Choroid plexus epithelial cell (primary cell): ENCODE results near the gene RTL10.
"Not testable (repeated sequence)": the region's sequence is repeated elsewhere in the genome, so short reads cannot be mapped to it uniquely, and the experiment has no call there.

Experiments
- DNase-seq: peaks from one replicate; pipeline ENCODE4 v3.0.0-alpha.2; 2010; ENCODE audit warnings: low read depth
- H3K4me3 ChIP-seq: 2 replicates; pipeline ENCODE4 v1.5.1; 2011; ENCODE audit warnings: low read depth, mild to moderate bottlenecking, control low read depth, low read length, moderate library complexity
- TF ChIP-seq, protein P1 (sequence below): conservative IDR thresholded peaks from 2 replicates; pipeline ENCODE4 v1.5.1; 2011; ENCODE audit warnings: low read depth, mild to moderate bottlenecking, control low read depth, inconsistent platforms, low read length, moderate library complexity

Gene RTL10

DNA sequence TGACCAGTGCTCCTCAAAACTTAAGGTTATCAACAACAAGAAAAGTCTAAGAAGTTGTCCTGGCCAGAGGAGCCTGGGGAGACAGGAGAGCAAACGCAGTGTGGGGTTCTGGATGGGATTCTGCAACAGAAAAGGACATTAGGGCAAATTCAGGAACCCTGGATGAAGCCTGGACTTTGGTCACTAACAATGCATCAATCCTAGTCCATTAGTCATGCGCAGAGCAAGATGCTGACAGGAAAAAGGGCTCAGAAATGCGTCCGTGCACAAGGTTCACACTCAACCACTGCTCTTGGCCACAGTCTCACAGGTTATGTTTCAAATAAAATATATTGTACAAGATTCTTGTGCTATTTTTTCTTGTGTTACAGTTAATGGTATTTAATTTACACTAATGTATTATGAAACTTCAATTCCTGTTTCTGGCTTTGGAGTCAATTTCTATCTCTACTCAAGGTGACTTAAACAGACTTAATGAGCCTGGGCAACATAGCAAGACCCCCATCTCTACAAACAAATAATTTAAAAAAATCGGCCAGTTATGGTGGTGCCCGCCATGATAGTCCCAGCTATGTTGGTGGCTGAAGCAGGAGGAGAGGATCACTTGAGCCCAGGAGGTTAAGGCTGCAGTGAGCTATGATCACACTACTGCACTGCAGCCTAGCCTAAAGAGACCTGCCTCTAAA, 13.6 kb downstream of the RTL10 start:
- no peak for DNase-seq
- TF ChIP-seq, protein P1, sequence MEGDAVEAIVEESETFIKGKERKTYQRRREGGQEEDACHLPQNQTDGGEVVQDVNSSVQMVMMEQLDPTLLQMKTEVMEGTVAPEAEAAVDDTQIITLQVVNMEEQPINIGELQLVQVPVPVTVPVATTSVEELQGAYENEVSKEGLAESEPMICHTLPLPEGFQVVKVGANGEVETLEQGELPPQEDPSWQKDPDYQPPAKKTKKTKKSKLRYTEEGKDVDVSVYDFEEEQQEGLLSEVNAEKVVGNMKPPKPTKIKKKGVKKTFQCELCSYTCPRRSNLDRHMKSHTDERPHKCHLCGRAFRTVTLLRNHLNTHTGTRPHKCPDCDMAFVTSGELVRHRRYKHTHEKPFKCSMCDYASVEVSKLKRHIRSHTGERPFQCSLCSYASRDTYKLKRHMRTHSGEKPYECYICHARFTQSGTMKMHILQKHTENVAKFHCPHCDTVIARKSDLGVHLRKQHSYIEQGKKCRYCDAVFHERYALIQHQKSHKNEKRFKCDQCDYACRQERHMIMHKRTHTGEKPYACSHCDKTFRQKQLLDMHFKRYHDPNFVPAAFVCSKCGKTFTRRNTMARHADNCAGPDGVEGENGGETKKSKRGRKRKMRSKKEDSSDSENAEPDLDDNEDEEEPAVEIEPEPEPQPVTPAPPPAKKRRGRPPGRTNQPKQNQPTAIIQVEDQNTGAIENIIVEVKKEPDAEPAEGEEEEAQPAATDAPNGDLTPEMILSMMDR = no peak
- no peak overlapping the region for H3K4me3 ChIP-seq

DNA sequence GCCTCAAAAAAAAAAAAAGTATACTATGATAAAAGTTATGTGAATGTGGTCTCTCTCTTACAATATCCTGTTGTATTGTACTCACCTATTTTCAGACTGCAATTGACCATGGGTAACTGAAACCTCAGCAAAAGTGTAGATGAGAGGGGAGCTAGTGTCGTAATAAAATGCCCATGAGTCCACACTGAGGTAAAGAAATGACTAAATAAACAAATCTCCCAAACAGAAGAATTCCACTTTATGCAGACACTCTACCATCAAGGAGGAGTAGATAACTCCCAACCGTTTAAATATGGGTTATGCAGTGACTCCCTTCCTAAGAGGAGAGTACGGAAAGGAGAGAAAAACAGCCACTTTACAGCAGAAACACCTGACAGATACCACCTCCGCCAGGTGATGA, 14.6 kb downstream of the RTL10 start:
- TF ChIP-seq, protein P1 = no peak
- no peak for DNase-seq
- H3K4me3 ChIP-seq = no peak overlapping the region

DNA sequence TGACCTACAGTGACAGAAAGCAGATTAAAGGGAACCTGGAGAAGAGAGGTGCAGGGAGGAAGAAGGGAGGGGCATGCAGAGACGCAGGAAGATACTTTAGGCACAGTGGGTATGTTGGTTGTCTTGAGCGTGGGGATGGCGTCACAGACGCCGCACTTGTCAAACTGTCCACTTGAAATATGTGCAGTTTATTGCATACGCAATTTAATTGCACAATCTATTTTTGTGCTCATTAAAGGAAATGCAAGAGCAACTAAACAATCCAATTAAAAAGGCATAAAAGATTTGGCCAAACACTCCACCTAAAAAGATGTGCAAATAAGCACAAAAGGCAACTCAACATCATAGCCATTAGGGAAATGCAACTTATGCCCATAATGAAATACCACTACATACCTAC, 16.8 kb downstream of the RTL10 start:
- TF ChIP-seq, protein P1 = no peak
- H3K4me3 ChIP-seq = no peak overlapping the region
- no peak for DNase-seq

DNA sequence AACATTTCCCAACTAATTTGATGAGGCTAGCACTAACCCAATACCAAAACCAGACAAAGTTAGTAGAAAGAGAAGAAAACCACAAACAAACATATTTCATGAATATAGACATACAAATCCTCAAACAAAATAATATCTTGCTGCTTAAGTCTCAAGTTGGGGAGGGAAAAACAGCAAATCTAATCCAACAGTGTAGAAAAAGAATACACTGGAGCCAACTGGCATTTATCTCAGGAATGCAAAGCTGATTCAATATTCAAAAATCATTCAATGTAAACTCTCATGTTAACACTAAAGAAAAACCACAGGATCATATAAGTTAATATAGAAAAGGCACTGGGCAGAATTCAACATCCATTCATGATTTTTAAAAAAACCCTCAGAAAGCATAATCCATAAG, 18.2 kb downstream of the RTL10 start:
- TF ChIP-seq, protein P1 = no peak

DNA sequence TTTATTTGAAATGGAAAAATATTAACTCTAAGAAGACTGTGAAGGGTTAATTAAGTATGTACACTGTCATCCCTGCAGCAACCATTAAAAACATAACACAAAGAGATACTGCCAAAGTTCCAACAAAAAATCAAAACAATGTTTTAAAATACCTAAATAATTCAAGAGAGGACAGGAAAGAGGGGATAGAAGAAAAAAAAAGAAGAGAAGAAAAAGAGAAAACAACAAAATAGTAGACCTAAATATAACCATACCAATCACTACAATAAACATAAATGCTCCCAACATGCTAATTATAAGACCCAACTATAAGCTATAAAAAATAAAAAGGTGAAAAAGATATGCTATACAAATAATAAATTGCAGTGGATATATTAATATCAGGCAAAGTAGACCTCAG, 20.1 kb downstream of the RTL10 start:
- DNase-seq = no peak
- H3K4me3 ChIP-seq = no peak overlapping the region
- TF ChIP-seq, protein P1 = no peak

More for the DNA sequence above, 18.2 kb downstream of the RTL10 start:
- H3K4me3 ChIP-seq = no peak overlapping the region
- no peak for DNase-seq

DNA sequence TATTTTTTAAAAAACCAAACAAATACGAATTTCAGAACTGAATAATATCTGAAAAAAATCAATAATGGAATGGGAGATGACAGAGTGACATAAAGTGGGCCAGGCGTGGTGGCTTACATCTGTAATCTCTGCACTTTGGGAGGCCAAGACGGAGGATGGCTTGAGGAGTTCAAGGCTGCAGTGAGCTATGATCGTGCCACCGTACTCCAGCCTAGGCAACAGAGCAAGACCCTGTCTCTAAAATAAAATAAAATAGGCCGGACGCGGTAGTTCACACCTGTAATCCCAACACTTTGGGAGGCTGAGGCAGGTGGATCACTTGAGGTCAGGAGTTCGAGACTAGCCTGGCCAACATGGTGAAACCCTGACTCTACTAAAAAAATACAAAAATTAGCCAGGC, 21.3 kb downstream of the RTL10 start:
- not testable (repeated sequence) for DNase-seq, H3K4me3 ChIP-seq

DNA sequence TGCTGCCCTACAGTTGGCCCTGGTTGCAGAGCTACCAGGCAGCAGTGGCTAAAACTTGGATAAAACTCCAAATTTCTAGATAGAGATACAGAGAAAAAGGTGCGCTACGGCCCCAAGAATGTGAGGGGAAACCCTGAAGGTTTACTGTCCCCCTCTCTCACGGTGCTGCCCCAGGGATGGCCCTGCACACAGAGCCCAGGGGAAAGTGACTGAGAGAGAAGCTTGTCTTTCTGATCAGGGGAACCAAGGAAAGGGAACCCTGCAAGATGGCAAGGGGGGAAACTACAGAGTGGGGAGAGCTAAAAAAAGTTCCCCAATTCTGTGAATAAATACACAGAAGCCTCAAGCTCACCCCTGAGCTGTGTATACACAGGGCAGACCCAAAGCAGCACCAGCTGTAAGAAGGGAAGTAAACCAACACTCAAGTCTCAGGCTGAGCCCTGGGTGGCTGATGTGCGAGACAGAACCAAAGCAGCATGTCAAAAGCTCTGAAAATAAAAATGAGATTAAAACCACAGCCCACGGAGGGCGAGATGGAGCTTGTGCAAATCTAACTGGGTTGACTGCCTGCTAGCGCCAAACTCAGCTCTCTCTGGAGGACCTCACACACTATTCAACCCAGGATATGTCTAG, 22.1 kb downstream of the RTL10 start:
- no peak overlapping the region for H3K4me3 ChIP-seq
- TF ChIP-seq, protein P1 = no peak
- DNase-seq = no peak

DNA sequence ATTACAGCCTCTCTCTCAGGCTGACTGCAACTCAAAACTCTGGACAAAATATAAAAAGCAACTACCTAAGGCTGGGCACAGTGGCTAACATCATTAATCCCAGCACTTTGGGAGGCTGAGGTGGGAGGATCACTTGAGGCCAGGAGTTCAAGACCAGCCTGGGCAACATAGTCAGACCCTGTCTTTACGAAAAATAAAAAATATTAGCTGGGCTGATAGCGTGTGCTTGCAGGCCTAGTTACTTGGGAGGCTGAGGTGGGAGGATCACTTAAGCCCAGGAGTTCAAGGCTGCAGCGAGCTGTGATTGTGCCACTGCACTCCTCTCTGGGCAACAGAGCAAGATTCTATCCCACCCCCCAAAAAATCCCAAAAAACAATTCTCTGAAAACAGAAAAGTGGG, 22.7 kb downstream of the RTL10 start:
- DNase-seq, H3K4me3 ChIP-seq: not testable (repeated sequence)
